GM18858 (cell line): ENCODE results near the gene EXOC4.
"Not testable (repeated sequence)": the region's sequence is repeated elsewhere in the genome, so short reads cannot be mapped to it uniquely, and the experiment has no call there.

Experiments
- ATAC-seq: cut with Tn5 transposase; IDR thresholded peaks from one replicate; pipeline ENCODE4 v1.9.1; 2021; ENCODE audit not compliant: unreplicated experiment

Gene EXOC4

DNA sequence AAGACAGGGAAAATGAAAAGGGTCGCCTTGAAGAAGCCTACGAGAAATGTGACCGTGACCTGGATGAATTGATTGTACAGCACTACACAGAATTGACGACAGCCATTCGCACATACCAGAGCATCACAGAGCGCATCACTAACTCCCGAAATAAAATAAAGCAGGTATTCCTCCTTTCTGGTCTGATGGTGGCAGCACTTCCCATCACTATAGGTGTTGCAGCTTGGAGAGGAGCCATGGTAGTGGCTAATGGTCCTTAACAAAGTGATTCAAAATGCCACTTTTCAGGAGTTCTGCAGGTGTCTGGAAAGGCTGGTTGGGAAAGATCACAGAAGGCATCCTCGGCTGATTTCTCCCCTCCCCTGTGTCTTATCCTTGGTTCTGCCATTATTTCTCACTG, 22.1 kb downstream of the EXOC4 start:
- no peak for ATAC-seq

DNA sequence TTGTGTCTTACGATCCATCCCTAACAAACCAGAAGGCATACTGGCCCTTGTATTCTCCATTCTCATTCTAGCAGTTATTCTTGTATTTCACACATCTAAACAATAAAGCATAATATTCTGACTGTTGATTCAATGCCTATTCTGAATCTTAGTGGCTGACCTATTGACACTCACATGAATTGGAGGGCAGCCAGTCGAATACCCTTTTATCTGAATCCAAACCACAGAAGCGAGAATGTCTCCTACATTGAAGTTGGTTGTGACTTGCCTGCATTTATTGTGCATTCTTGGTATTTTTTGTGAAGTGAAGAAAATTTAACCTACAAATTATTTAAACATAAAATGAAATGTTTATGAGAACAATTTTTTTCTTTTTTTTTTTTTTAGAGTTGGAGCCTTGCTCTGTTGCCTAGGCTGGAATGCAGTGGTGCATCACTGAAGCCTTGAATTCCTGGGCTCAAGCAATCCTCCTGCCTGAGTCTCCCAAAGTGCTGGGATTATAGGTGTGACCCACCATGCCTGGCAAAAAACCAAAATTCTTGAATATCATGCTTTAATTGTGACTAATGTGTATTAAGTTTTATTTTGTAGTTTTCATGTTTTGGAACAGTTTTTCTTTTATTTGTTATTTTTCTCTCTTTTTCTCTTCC, 22.7 kb downstream of the EXOC4 start:
- no peak for ATAC-seq

DNA sequence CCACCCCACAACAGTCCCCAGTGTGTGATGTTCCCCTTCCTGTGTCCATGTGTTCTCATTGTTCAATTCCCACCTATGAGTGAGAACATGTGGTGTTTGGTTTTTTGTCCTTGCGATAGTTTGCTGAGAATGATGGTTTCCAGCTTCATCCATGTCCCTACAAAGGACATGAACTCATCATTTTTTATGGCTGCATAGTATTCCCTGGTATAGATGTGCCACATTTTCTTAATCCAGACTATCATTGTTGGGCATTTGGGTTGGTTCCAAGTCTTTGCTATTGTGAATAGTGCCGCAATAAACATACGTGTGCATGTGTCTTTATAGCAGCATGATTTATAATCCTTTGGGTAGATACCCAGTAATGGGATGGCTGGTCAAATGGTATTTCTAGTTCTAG, 26.1 kb downstream of the EXOC4 start:
- not testable (repeated sequence) for ATAC-seq

DNA sequence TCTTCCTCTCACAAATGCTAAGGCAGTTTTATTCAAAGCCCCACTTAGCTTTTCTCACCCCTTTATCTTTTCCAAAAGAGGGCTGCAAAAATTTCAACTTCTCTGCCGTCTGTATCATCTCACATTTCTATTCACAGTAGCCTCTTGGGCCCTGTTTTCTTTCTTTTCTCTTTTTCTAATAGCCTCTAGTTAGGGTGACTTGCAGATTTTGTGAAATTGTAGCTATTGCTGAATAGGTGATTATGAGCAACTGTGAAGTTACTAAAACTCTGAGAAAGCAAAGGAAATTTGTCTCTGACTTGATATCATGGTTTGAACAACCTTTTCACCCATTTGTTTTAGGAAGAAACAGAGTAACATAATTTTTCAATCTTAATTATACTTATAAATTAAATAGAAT, 29.2 kb downstream of the EXOC4 start:
- ATAC-seq = no peak

DNA sequence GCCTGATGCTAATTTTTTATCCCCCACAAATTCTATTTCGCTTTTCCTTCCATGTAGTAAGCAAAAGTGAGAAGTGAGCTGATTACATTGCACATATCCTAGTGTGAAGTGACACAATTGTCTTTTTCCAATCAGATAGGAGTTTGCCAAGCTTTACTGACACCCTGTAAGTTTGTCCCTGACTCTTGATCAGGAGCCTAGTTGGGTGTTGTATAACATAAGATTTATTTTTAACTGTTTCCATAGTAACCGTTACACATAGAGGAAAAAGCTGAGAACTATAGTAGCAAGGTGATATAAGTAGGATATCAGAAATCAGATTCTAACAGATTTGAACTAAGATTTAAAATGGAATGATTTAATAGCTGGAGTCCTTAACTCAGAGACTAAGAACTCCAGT, 31.2 kb downstream of the EXOC4 start:
- ATAC-seq = no peak

DNA sequence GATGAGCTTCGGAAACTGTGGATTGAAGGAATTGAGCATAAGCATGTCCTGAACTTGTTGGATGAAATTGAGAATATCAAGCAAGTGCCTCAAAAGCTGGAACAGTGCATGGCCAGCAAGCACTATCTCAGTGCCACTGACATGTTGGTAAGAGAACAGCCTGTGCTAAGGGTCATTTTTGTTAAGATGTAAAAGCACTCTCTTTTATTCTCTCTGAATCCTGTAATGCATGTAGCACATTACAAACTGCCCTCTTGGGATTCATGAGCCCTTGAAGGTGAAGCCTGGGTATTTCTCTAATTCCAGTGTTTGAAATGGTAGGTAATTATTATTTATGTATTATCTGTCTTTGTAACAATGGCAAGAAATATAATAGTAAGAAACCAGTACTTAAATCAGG, 36.1 kb downstream of the EXOC4 start:
- no peak for ATAC-seq

DNA sequence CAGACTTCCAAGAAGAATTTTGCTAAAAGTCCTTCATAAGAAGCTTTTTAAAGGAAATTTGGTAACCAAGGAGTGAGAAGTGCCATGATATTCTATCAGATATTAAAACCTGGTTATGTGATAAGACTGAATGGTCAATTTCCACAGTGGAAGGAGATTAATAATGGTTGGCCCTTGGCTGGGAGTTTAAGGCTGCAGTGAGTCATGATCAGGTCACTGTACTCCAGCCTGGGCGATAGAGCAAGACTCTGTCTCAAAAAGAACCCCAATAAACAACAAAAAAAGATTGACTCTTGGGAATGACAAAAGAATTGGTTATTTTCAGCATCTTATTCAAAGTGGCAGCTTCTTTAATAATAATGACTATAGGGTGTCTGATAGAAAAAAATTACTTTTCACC, 37.2 kb downstream of the EXOC4 start:
- ATAC-seq = no peak

DNA sequence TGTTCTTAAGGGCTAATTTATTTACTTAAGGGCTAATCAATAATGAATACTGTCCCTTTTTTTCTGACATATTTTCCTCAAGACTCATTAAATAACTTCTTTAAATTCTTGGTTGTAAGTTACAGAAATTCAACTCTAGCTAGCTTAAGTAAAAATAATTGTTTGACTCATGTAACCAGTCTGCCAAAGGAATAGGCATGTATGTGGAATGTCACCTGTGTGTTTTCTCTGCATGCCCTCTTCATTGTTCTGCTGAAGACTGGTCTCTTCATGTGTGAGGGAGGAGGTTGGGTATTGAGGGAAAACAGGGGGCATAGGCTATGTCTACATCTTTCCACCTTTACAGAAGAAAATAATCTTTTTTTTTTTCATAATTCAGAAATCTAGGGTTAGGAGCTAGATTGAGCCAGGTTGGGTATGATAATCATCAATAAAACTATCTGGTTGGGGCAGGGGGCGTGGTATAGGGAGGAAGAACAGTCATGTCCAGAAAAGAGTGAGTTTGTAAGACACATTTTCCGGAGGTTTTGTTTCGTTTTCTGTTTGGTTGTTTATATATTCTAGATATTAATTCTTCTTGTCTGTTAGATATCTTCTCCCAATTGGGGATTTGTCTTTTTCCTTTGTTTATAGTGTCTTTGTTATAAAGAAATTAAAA, 37.9 kb downstream of the EXOC4 start:
- no peak for ATAC-seq

DNA sequence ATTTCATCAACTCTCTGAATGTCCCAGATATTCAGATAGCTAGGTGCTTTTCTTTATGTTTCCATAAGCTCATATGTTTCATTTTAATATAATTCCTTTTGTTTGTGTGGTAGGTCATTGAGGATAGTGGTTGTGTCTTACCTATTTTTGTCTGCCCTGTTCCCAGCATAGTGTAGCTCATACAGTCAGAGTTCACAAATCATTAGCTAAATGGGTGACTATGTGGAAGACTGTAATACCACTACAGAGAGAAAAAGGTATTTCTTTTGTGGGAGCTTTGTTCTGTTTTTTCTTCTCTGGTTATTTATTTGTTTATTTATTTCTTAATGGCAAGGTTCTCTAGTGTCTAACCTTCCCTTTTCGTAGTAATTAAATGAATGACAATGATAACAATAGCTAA, 39.8 kb downstream of the EXOC4 start:
- ATAC-seq = no peak

DNA sequence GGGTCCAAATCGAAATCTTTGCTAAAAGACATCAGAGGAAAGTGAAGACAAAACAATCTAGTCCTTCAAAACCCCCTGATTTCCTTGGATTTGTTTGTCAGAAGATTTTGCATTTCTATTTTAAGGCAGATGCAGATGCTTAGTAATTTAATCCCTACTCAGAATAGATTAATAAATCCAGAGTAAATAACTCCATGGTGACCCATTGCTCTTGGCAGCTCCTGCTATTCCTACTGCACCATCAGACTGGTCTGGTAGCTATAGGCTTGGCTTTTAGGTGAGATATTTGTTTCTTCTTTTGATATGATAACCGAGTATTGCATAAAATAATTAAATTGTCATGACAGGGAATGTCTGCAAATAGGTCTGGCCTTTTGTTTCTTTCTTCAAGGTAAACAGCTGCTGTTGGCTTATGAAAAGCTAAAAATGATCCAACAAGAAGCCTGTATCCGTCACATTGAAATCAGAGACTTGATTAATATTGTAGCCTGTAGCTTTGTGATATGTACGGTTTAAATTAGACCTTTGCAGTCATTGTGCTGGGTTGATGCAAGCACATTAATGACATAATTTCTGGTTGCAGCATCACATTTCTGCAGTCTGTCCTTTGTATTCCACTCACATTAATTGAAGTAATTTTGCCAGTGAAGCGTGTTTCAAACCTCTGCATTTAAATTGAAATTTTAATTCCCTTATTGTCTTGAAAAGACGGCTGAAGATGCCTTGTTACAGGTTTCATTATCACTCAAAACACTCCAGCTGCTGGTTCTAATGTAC, 40.7 kb downstream of the EXOC4 start:
- no peak for ATAC-seq

DNA sequence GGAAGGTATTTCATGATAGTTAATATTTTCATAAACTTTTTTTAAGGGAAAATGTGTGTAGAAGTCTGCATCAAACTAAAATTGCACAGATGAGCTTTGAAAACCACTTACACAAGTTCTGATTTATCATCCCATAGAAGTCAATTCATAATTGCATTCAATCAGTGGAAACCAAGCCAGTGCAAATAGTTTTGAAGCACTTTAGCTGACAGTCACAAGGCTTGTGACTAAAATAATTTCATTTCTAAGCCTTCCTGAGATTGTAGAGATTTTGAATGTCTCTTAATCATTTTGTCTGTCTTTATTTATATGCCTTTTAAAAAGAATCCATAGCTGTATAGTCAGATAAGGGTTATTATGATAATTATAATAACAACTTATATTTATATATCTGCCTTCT, 41.4 kb downstream of the EXOC4 start:
- ATAC-seq = no peak

DNA sequence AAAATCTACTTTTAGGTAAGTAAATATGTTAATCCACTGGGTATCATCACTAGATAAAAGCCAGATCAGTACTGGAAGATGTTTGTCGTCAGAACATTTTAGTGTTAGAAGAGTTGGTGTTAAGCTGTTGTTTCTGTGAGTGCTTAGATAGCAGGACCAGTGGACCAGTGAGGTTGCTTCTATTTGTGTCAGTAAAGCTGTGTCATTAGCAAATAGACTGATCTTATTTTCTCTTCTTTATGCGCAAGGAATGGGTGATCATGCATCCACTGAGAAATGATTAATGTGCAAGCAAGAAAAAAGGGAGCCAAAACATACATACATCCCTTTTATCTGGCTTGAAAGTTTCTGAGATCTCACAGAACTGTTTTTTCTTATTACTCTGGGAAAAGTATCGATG, 42.6 kb downstream of the EXOC4 start:
- no peak for ATAC-seq

DNA sequence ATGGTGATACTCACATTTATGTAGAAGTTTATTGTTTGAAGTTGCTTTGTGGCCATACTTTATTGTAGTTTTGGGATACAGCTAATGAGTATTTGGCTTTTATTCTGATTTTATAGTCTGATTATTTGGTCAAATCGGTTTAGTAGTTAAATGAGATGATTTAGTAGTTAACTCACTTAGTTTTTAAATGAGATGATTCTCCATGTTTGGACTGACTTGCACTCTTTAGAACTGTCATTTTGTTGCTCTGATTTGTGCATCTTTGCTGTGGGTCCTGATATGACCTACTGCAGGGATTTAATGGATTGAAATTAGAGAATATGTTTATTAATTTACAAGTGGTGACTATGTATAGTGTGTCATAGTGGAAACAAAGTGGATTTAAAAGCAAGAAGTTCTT, 44.2 kb downstream of the EXOC4 start:
- ATAC-seq = no peak

DNA sequence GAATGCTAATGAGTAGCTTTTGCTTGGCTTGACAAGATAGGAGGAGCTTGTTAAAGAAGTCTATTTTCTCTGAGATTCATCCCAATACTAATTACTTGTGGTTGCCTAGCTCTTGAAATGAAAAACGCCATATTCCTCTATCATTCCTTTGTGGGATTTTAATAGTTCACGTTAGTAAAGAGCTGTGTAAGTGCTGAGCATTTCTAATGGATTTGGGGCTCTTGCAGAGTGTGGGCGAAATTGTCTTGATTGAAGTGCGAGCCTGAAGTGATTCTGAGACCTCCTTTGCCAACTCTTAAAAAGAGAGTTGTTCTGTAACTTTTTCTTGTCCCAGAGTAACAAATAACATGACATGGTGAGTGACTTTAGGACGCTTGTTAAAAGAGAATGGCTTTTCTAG, 45.2 kb downstream of the EXOC4 start:
- ATAC-seq = no peak

DNA sequence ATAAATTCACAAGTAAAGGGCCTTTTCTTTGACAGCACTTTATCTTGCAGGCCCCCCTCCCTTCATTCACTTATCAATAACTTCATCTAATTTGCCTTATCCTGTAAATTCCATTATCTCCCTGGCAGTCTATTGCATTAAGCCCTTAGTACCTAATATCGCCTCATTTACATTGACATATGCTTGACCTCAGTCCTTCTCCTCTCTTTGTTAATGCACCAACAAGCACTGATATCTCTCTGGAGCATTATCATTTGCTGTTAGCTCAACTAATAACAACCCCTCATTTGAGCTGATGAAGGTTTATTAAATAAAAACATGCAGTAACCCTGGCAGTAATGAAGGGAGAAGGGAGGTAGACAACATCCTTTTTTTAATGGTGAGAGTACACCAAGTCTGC, 46.8 kb downstream of the EXOC4 start:
- no peak for ATAC-seq

DNA sequence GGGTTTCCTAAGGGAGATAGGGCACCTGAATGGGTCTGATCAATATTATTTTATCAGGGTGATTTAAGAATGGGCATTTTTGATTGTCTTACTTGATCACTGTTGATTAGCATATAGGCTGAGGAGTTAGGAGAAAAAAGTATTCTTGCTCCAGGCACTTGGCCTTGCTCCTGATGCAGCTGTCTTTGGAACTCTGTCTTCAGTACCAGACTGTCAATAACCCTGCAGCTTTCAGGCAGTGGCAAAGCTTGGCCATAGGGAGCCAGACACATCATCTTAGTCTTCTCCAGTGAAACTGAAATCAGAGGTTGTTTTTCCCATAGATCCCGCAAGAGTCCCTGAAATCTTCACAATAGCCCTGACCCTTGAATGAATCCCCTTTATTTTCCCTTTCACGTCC, 47.2 kb downstream of the EXOC4 start:
- no peak for ATAC-seq

DNA sequence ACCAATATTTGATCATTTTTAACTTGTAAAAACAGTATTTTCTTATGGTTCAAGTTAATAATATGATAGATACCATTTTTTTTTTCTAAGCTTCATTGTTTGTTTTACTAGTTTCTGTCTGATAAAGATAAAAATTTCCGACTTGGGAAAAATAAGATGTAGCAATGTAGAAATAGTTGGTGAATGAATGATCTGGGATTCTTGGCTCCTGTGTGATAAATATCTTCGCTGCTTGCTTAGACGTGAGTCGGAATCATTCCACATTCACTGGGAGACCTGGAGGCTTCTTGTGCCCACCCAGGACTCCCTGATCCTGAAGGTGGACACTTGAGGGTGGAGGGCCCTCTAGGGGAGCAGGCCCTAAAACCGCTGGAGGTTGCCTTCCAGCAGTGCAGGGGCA, 47.9 kb downstream of the EXOC4 start:
- no peak for ATAC-seq

DNA sequence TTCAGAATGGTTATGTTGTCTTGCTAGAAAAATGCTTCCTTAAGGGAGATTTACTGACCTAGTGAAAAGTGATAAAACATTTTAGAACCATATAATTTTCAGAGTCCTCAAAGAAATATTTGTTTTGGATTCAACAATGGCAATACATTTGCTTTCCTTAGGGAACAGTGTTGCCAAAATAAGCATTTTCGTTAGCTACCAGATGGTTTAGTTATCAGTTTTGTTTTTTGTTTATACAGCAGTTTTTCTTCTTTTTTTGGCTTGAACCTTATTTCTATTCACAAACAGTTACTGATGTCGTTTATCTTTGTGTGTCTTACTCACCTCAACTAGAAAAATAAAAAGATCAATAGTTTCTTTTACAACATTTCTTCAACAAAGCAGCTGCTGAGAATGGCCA, 48.6 kb downstream of the EXOC4 start:
- ATAC-seq = no peak

DNA sequence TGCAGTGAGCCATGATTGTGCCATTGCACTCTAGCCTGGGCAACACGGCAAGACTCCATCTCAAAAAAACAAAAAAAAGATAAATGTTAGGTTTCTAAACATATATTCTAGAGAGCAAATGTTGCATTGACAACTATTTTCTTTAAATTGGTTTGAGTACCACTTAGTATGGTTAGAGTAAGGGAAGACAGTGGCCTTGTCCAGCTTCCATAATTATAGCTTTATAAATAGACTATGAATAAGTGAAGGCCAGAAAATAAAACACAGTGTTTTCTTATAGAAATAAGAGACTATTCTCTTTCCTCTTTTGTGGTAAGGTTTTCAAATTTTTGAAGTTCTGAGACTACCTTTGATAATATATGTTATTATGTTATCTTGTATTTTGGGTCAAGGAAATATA, 50.5 kb downstream of the EXOC4 start:
- no peak for ATAC-seq

DNA sequence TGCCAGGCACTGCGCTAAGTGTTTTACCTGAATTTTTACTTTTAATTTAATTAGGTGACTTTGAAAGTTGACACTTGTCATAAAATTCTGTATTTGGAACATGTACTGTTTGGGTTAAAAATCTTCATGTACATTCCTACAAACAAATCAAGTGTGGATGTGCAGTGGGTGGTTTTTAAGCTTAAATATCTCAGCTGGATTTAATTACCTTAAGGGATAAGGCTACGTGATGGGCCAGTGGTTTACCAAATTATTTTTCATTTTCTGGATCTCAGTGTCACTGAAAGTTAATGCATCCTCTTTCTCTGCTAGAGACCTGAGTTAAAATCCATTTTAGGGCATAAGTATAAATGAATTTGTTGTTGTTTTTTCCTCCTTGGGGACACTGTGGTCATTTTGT, 51.1 kb downstream of the EXOC4 start:
- ATAC-seq = no peak

DNA sequence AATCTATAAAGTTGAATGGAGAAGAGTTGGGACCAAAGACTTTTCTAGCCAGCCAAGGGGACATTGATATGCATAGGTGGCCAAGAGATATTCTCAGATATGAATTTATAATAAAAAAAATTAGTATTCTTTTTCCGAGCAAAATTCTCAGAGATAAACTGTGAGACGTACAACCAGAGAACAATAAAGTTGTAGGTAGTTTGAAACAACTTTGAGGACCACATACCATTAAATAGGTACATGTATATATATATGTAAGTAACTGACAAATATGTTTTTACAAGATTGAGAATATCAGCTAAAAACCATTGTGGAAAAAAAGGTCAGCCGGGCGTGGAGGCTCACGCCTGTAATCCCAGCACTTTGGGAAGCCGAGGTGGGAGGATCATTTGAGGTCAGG, 56.5 kb downstream of the EXOC4 start:
- ATAC-seq = no peak

DNA sequence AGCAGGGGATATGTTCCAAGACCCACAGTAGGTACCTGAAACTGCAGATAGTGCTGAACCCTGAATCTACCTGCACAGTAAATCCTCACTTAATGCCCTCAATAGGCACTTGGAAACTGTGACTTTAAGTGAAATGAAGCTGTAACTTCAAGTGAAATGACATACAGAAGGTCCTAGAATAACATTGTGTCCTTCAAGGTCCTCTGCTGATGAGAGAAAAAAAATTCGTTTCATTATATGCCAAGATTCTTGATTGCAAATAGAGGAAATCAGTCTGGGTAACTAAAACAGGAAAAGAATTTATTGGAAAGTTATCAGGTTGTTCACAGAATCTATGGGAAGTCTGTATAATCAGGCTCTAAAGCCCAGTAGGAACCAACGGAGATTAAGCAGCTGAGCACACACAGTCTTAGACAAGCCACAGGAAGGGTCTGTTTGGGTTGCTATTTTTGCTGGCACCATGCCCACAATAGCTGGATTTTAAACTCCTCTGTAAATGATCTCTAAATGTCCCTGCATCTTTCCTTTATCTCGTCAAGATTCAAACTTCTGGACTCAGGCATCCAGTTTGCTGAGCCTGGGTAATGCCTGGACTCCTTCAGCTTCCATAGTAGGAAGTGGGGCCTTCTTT, 57.5 kb downstream of the EXOC4 start:
- no peak for ATAC-seq
